HUES48 (cell line): ENCODE results near the gene MED15.
"Not testable (repeated sequence)": the region's sequence is repeated elsewhere in the genome, so short reads cannot be mapped to it uniquely, and the experiment has no call there.

Experiments used
- H3K27ac ChIP-seq: one replicate; pipeline ENCODE4 v1.7.0; 2013; ENCODE audit warnings: low read depth, low read length, inconsistent platforms
- H3K27me3 ChIP-seq: 2 replicates; pipeline ENCODE4 v1.6.1; 2013; ENCODE audit warnings: mild to moderate bottlenecking, low read length; ENCODE audit not compliant: control insufficient read depth, insufficient read depth
- H3K36me3 ChIP-seq: 2 replicates; pipeline ENCODE4 v1.6.1; 2013; ENCODE audit warnings: low read length; ENCODE audit not compliant: control insufficient read depth, insufficient read depth
- H3K4me1 ChIP-seq: 2 replicates; pipeline ENCODE4 v1.6.1; 2013; ENCODE audit warnings: mild to moderate bottlenecking, low read length; ENCODE audit not compliant: control insufficient read depth, insufficient read depth
- H3K4me3 ChIP-seq: 2 replicates; pipeline ENCODE4 v1.5.1; 2013; ENCODE audit warnings: mild to moderate bottlenecking, low read depth, low read length
- H3K9ac ChIP-seq: 2 replicates; pipeline ENCODE4 v1.6.1; 2013; ENCODE audit warnings: mild to moderate bottlenecking, low read depth, low read length, moderate library complexity
- H3K9me3 ChIP-seq: 2 replicates; pipeline ENCODE4 v1.6.1; 2013; ENCODE audit warnings: low read length; ENCODE audit not compliant: control insufficient read depth, insufficient read depth

The MED15 gene

GRCh38 chr22:20589614-20590476, 82.4 kb downstream of the MED15 start:
- Histone ChIP-seq H3K27me3 (no peaks in the 10 kb centered on the region), H3K4me3 (no peak overlapping the region), H3K36me3 (peaks cover 26% of the 10 kb centered on the region), H3K4me1 (peaks cover 6% of the 10 kb centered on the region), H3K9ac (no peak overlapping the region), H3K27ac (no peak overlapping the region), H3K9me3 (no peaks in the 10 kb centered on the region)

DNA sequence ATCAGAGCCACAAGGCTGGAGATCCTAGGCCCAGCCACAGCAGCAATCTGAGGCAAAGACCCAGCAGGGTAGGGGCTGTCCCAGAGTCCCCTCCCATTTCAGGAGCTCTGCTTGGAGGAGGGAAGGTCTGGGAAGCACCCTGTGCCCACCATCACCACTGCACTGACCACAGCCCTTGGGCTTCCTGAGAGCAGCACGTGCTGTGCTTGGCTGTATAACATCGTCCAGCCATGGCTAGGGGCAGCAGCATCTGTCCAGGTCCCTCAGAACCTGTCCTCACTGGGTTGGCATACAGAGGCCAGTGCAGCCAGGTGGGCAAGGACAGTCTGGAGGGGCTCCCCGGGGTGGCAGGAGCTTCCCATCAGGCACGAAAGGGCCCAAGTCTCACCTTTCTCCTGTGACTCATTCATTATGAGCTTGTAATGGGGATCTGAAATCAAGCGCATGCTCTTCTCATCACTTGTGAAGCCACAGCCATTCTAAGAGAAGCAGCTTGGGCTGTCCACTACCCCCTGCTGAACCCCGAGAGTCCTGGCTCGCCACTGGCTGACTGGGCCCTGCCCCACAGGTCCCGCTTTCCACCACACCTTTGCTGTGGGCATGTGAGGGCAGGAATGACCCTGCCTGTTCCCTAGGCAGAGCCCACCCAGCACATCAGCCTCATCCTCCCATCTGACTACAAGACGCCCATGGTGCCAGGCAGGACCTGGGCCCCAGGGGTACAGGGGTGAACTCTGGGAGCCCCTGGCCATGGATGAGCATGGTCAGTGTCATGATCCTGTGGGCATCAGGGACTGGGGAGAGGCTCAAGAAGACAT, 83.3 kb downstream of the MED15 start:
- no peaks in the 10 kb centered on the region for H3K27me3 ChIP-seq
- peaks cover 18% of the 10 kb centered on the region for H3K36me3 ChIP-seq
- H3K27ac ChIP-seq: no peak overlapping the region

DNA sequence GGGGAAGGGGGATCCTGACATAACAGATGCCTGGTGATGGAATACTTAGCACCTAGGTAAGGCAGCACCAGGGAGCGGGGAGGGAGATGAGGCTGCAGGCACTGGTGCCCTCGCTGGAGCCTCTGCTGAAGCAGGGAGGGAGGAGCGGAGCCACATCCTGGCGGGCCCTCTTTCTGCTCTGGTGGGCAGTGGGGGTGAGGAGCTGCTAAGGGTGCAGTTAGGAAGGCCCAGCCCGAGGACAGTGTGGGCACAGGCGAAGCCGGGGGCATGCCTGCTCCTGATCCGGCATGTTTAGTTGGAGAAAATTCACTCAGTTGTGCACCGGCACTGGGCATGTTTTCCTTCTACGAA, 83.9 kb downstream of the MED15 start:
- Histone ChIP-seq H3K4me1 (peaks cover 6% of the 10 kb centered on the region), H3K4me3 (no peak overlapping the region), H3K36me3 (peaks cover 13% of the 10 kb centered on the region), H3K27ac (no peak overlapping the region), H3K27me3 (no peaks in the 10 kb centered on the region), H3K9me3 (no peaks in the 10 kb centered on the region), H3K9ac (no peak overlapping the region)

More for the DNA sequence above, 83.3 kb downstream of the MED15 start:
- Histone ChIP-seq H3K4me3 (no peak overlapping the region), H3K4me1 (peaks cover 6% of the 10 kb centered on the region), H3K9me3 (no peaks in the 10 kb centered on the region), H3K9ac (no peak overlapping the region)

- Histone ChIP-seq H3K9ac (no peak overlapping the region), H3K4me1 (peaks cover 6% of the 10 kb centered on the region), H3K9me3 (no peaks in the 10 kb centered on the region), H3K27me3 (no peaks in the 10 kb centered on the region), H3K36me3 (peaks cover 7% of the 10 kb centered on the region), H3K4me3 (no peak overlapping the region), H3K27ac (no peak overlapping the region)
These were observed 84.4 kb downstream of the MED15 start for GRCh38 chr22:20591660-20592310.

- not testable (repeated sequence) for H3K36me3 ChIP-seq, H3K27me3 ChIP-seq, H3K4me1 ChIP-seq, H3K27ac ChIP-seq, H3K9me3 ChIP-seq, H3K9ac ChIP-seq, H3K4me3 ChIP-seq
These were observed 86.6 kb downstream of the MED15 start for GRCh38 chr22:20594038-20594437.

- not testable (repeated sequence) for H3K9me3 ChIP-seq, H3K4me1 ChIP-seq, H3K27me3 ChIP-seq, H3K27ac ChIP-seq, H3K36me3 ChIP-seq, H3K4me3 ChIP-seq, H3K9ac ChIP-seq
These were observed 87.1 kb downstream of the MED15 start for GRCh38 chr22:20594486-20594885.

GRCh38 chr22:20595461-20595860, 88.1 kb downstream of the MED15 start:
- peaks cover 6% of the 10 kb centered on the region for H3K4me1 ChIP-seq
- H3K9me3 ChIP-seq: no peaks in the 10 kb centered on the region
- no peak overlapping the region for H3K4me3 ChIP-seq
- H3K27ac ChIP-seq: no peak overlapping the region
- no peak overlapping the region for H3K9ac ChIP-seq
- no peaks in the 10 kb centered on the region for H3K27me3 ChIP-seq
- no peaks in the 10 kb centered on the region for H3K36me3 ChIP-seq

DNA sequence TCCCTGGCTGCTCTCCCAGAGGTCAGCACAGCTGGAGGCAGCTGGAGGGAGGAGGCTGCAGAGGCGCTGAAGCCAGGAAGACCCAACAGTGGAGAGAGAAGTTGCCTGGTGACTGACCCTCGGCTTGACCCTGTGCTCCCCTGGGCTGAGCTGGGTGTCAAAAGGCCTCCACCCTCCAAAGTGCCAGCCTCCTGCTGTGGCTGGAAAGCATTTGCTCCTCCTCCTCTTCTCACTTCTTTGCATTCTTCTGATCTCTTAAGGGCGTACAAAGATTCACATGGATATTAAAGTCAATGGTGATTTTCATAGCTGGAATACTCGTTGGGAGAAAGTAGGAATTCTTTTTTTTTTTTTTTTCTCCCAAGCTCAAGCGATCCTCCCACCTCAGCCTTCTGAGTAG, 91.7 kb downstream of the MED15 start:
- Histone ChIP-seq H3K27me3 (no peaks in the 10 kb centered on the region), H3K27ac (no peak overlapping the region), H3K4me3 (no peak overlapping the region), H3K9ac (no peak overlapping the region), H3K36me3 (no peaks in the 10 kb centered on the region), H3K4me1 (no peaks in the 10 kb centered on the region), H3K9me3 (no peaks in the 10 kb centered on the region)

DNA sequence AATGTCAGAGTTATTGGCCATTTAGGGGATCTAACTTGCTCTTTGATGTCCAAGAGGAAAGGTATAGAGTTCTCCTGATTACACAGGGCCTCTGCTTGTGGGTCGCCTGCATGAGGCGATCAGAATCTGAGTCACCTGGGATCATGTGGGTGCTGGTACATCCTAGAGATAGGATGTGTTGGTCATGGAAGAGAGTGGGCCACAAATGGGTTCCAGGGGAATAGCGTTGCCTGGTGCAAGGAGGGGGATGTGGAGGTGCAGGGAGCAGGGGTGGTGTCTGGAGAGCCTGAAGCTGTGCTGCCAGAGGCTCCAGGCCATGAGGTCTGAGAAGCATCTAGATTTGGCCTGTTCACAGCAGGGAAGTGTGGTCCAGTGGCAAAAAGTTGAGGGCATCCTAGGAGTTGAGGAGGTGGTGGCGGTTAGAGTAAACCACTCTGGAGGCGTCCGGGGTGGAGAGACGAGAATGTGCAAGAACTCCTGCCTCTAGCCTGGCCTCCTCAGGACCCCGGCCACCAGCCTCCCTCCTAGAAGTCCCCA, 92.8 kb downstream of the MED15 start:
- Histone ChIP-seq H3K4me1 (no peaks in the 10 kb centered on the region), H3K36me3 (no peaks in the 10 kb centered on the region), H3K4me3 (no peak overlapping the region), H3K27ac (no peak overlapping the region), H3K9ac (no peak overlapping the region), H3K27me3 (no peaks in the 10 kb centered on the region), H3K9me3 (no peaks in the 10 kb centered on the region)

DNA sequence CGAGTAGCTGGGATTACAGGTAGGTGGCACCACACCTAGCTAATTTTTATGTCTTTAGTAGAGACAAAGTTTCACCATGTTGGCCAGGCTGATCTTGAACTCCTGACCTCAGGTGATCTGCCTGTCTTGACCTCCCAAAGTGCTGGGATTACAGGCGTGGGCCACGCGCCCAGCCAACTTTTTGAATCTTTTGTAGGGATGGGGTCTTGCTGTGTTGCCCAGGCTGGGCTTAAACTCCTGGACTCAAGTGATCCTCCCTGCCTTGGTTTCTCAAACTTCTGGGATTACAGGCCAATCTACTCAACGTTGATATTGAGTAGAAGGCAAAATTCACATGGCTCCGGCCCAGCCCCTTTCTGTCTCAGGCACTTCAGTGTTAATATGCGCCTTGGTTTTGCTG, 93.9 kb downstream of the MED15 start:
- Histone ChIP-seq H3K27ac (no peak overlapping the region), H3K9me3 (no peaks in the 10 kb centered on the region), H3K4me1 (peaks cover 5% of the 10 kb centered on the region), H3K36me3 (no peaks in the 10 kb centered on the region), H3K27me3 (no peaks in the 10 kb centered on the region), H3K4me3 (no peak overlapping the region), H3K9ac (no peak overlapping the region)
